GM19025 (cell line): ENCODE measurements around the gene RANBP1.

Source experiments
- ATAC-seq: cut with Tn5 transposase; IDR thresholded peaks from one replicate; pipeline ENCODE4 v1.9.1; 2021; ENCODE audit warnings: mild to moderate bottlenecking, low read depth, moderate library complexity; ENCODE audit not compliant: unreplicated experiment

The RANBP1 gene

DNA sequence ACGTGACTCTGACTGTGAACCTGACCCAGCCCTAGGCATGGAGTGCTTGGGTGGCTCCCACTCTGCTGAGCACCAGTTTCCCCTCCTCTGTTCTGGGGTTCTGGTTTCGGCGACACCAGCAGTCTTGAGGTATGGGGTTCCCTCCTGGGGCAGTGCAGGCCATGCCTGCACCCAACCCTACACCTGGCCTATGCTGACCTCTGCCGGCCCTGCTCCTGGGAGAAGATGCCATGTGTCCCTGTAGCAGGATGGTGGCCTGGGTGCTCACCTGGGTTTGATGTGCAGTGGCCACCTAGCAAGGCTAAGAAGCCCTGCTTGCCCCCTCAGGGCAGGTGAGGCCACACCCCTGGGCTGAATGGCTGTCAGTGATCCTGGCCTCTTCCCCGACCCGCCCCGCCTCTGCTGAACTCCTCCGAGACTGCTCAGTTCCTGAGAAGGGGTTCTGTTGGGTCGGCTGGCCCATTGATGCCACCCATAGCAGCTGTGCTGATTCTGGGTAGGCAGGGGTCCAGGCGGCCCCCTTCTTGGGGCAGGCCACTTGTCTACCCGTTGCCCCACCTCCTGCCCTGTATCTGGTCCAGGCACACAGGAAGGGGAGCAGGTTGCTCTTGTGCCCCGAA is 18.1 kb downstream of the RANBP1 start:
- ATAC-seq: no peak

DNA sequence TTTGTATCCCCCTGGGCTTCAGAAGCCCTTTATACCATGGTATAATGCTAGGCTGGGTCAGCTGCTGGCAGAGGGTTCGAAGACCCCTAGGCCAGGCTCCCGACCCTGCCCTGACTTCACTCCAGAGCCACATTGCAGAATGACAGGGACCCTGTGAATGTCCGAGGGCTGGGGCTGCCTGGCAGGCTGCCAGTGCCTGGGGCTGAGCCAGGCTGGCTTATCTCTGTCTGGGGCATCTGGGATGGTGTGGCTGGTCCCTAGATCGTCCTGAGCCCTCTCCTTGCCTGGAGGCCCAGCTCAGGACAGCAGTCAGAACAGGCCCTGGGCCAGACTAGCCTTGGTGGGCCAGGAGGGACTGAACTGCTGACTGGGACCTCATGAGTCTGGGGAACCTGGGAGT is 19.4 kb downstream of the RANBP1 start:
- no peak for ATAC-seq

DNA sequence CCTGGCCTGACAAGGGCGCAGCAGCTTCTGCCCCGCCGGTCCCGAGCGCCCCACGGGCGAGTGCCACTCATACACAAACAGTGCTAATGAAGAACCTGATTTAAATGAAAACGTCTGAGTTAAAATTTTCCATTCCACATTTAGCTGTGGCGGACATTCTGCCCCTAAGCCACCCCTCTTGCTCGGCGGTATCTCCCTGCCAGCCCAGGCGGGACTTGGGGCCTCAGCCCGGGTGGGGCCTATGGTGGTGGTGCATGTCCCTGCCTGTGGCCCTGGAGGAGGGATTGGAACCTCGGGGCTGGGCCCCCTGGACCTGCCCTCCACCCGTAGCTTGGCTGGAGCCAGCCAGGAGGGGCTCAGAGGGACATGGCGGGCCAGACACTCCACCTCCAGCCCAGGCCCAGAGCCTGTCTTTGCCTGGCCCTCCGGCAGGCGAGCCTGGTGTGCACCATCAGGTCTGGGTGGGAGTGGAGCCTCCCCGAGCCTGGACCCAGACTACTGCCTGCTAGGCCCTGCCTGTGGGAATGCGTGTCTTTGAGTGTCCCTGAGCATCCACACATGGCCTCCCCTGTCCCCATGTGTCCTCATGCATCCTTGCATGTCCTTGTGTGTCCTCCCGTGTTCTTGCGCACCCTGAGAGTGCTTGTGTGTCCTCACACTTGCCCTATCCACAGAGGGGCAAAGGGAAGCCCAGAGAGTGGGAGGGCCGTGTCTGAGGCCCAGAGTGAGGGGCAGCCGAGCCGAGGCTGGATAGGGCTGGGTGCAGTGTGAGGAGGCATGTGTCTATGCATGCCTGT is 20.1 kb downstream of the RANBP1 start:
- no peak for ATAC-seq

DNA sequence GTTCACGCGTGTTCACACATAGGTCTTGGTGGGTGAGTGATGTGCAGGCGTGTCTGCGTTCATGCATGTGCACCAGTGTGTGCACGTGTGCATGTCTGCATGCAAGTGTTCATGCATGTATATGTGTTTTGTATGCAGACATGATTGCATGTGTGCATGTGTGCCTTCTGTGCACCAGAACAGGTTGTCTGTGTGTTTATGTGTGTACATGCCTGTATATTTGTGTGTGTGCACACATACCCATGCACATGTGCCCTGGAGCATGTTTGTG is 20.6 kb downstream of the RANBP1 start:
- no peak for ATAC-seq

DNA sequence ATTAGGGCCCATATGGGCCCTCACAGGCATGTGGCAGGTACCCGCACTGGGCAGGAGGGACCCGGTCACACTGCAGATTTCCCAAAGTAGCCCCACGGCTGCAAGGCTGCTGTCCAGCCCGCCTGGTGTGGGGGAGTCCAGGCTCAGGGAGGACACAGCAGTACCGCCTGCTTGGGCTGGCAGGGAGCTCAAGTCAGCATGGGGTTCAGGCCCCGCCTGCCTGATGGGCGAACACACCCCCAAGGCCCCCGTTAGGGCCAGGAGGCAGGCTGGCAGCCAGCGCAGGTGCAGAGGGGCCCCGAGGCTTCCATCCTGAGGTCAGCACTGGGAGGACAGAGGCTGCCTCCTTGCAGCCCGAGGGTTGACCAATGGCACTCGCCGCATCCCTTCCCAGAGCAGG is 21.2 kb downstream of the RANBP1 start:
- no peak for ATAC-seq

DNA sequence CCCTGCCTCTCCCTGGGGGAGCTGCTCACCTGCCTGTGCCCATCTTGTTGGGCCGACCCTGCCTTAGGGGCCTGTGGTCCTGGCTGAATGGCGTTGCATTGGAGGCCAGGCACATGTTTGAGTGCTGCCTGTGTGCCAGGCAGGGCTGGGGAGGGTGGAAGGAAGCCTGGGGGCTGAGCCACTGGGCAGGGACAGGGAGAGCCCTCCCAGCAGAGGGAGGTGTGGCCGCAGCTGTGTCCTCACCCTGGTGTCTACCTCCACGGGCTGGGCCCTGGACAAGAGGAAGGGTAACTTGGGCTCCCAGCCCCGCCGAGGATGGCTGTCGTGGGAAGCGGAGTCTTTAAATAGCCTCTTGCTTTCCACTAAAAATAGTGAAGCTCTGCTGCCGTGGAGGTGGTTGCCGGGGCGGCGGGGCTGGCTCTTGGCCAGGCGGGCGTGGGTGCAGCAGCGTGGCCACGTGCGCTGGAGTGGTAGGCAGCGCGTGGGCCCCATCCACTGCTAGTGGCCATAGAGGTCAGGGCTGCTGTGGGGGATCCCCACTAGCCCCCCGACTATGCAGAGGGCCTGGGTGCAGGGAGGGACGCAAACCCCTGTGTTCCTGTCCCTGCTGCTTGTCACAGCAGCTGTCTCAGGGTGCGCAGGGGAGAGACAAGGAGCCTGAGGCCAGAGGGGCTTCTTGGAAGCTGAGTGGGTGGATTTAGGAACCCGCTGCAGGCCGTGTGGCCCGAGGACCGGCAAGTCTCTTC is 21.9 kb downstream of the RANBP1 start:
- no peak for ATAC-seq

DNA sequence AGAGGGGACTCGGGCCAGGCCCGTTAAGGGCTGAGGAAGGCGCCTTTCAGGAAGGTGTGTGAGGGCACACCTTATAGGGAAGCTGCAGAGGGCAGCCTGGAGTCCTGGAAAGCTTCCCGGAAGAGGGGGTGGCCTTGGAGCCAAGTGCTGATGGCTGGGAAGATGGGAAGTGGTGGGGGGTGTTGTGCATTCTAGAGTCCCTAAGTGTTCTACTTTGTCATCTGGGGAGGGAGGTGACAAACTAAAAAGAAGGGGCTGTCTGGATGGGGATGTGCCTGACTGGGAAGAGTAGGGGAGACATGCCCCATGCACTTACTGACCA is 22.5 kb downstream of the RANBP1 start:
- ATAC-seq: no peak

DNA sequence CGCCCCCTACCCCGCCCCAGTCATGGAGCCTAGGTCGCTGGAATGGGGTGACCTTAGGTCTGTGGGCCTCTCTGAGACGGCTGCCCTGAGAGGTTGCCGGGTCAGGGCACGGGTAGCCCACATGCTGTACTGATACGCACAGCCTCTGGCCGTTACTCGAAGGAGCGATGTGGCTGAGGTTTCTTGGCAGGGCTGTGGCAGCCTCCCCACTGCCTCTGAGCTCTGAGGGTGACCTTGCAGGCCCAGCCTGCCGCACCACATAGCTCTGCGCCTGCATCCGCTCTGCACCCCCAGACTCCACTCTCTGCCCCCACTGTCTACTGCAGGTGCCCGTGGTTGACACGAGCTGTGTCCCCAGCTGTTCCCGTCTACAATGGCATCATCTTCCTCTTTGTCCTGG is 23.0 kb downstream of the RANBP1 start:
- ATAC-seq: no peak

DNA sequence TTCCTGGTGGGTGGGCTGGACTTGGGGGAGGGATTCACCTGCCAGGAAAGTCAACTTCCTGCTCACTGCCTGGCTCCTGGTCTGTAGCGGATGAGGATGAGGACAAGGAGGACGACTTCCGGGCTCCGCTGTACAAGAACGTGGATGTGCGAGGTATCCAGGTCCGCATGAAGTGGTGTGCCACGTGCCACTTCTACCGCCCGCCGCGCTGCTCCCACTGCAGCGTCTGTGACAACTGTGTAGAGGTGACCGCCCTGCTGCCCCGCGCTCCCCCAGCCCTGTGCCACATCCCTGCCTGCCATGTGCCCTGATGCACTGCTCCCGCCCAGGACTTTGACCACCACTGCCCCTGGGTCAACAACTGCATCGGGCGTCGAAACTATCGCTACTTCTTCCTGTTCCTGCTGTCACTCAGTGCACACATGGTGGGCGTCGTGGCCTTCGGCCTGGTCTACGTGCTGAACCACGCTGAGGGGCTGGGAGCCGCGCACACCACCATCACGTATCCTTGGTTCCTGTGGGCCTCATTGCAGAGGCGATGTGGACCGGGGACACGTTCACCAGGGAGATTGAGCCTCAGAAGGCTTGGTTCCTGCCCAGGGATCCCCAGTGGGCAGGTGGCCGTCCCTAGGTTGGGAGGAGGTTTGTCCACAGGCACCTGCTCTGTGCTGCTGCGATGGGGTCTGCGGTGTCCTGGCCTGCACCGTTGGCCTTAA is 23.6 kb downstream of the RANBP1 start:
- ATAC-seq: no peak

DNA sequence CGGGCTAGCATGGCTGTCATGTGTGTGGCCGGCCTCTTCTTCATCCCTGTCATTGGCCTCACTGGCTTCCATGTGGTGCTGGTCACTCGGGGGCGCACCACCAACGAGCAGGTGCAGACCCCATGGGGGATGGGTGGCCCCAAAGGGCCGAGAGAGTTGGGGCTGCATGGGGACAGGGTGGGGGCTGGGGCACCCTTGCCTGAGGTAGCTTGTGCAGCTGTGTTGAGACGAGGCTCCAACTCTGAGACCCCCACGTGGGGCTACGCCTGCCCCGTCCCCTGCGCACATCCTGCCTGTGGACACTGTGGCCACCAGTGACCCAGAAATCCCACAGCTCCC is 24.2 kb downstream of the RANBP1 start:
- ATAC-seq: no peak

DNA sequence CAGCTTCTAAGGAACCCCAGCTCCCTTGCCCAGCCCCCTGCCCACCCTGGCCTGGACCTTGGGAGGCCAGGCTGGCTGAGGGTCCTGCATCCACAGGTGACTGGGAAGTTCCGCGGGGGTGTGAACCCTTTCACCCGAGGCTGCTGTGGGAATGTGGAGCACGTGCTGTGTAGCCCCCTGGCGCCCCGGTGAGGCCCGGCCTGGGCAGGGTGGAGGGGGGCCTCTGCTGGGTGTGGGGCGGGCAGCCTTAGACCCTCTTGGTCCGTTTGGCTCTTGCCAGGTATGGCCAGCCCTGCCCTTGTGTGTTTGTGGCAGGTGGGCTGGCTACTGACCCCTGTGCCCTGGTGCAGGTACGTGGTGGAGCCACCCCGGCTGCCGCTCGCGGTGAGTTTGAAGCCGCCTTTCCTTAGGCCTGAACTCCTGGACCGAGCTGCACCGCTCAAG is 24.6 kb downstream of the RANBP1 start:
- ATAC-seq: no peak

DNA sequence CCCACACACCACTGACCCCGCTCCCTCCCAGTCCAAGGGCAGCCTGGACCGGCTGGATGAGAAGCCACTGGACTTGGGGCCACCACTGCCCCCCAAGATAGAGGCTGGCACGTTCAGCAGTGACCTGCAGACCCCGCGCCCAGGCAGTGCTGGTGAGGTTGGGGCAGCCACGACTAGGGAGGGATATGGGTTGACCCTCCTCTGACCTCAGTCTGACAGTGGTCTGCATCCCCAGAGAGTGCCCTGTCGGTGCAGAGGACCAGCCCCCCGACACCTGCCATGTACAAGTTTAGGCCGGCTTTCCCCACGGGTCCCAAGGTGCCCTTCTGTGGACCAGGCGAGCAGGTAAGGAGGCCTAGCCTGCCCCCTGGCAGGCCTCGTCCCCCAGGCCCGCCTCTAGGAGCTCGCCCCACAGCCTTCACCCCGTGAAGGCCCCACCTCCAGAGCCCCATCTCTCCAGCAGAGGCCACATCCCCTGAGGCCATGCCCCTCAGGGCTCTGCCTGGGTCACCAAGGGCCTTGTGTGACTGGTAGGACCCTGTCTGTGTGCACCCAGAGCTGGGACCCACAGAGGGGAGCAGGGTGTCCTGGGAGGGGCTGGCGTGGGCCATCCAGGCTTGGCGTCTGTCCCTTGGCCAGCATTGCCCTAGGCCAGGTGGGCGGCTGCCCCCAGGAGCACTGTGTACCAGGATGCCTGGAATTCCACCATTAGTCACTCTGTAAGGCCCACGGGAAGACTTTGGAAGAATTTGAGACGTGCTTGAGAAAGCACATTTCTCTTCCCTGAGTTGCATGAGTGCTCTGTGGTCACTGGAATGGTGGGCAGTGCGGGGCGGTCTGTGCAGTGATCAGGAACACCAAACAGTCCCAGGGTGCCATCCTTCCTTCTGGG is 25.5 kb downstream of the RANBP1 start:
- no peak for ATAC-seq

DNA sequence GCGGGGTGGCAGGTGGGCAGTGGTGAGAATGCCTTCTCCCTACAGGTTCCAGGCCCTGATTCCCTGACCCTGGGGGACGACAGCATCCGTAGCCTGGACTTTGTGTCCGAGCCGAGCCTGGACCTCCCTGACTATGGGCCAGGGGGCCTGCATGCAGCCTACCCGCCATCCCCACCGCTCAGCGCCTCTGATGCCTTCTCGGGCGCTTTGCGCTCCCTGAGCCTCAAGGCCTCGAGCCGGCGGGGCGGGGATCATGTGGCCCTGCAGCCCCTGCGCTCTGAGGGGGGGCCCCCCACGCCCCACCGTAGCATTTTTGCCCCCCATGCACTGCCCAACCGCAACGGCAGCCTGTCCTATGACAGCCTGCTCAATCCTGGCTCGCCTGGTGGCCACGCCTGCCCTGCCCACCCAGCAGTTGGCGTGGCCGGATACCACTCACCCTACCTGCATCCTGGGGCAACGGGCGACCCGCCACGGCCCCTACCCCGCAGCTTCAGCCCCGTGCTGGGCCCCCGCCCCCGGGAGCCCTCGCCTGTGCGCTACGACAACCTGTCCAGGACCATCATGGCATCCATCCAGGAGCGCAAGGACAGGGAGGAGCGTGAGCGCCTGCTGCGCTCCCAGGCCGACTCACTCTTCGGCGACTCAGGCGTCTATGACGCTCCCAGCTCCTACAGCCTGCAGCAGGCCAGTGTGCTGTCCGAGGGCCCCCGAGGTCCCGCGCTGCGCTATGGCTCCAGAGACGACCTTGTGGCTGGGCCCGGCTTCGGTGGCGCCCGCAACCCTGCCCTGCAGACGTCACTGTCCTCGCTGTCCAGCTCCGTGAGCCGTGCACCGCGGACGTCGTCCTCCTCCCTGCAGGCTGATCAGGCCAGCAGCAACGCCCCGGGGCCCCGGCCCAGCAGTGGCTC is 27.1 kb downstream of the RANBP1 start:
- ATAC-seq: no peak

DNA sequence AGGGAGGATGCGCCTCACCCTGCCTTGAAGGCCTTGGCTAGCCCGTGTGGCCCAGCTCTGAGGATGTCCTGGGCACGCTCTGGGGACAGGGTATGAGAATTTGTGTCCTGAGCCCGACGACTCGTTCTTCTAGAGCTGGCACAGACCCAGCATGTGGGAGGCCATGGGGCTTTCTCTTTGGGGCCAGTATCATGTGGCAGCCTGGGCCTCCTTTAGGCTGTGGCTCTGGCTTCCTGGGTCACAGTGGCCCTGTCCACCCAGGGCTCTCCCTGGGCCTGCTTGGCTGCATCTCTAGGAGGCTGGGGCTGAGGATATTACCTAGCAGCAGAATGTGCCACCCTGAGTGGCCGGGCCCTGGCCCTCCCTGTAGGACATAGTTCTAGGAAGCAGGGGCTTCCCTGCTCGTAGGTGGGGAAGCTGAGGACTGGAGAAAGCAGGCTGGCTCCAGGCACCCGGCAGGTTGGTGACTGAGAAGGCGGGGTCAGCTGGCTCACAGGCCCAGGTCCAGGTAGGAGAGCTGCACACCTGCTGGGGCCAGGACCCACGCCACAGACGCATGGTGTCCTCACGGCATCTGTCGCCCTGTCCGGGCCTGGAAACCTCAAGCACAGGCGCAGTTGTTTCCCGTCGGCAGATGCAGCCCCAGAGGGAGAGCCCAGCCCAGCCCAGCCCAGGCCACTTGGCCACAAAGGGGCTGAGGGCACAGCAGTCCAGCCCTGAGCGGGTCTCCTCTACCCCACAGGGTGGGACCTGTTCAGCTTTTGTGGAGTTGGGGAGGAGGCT is 28.2 kb downstream of the RANBP1 start:
- no peak for ATAC-seq

DNA sequence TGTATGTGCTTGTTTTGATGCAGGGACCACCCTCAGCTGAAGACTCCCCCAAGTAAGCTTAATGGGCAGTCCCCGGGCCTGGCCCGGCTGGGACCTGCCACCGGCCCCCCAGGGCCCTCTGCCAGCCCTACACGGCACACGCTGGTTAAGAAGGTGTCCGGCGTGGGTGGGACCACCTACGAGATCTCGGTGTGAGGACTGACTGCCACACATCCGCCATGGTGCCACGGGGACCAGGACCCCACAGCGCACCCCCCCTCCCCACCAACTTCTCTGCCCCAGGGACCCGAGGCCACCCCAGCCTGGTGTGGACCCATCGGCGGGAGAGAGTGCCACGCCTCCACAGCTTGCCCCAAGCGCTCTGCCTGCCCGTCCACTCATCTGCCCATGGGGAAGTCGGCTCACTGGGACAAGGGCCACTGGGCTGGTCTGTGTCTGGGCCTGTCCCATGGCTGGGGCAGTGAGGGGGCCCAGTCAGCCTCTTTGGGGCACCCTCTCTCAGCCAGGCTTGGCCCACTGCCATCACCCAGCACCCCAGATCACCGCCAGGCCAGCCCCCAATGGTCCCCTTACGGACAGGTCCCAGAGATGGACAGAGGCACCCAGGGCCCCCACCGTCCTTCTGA is 29.4 kb downstream of the RANBP1 start:
- no peak for ATAC-seq

DNA sequence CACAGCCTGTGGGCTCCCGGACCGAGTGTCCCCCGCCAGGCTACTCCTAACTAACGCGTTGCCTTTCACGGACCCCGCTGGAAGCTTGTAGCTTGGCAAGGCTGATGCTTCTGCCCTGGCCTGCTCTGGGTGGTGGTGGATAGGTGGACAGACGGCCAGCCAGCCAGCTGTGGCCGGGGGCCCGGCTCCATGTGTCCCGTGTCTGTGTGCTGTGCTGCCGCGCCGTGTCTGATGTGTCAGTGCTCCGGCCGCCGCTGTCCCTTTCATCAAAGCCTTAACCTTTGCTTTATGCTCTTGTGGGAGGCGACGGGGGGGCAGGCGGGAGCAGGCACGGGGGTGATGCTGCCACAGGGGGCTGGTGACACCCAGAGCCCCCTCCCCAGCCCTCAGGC is 29.9 kb downstream of the RANBP1 start:
- ATAC-seq: no peak

DNA sequence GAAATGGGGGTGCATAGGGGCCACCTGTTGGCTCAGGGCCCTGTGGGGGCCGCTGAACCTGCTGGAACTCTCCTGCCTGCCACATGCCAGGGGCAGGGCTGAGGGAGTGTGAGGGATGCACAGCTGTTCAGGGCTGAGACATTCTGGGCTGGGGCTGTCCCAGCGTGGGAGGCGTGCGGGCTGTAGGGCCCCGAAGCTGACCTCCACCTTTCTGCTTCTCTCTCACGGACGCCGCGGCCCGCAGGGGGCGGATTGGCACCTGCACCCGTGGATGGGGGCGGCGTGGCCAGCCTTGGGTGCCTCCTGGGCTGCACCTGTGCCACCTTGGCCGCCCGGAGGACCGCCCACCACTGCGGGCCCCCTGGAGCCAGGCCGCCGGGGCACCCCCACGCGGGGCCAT is 30.9 kb downstream of the RANBP1 start:
- ATAC-seq: no peak

DNA sequence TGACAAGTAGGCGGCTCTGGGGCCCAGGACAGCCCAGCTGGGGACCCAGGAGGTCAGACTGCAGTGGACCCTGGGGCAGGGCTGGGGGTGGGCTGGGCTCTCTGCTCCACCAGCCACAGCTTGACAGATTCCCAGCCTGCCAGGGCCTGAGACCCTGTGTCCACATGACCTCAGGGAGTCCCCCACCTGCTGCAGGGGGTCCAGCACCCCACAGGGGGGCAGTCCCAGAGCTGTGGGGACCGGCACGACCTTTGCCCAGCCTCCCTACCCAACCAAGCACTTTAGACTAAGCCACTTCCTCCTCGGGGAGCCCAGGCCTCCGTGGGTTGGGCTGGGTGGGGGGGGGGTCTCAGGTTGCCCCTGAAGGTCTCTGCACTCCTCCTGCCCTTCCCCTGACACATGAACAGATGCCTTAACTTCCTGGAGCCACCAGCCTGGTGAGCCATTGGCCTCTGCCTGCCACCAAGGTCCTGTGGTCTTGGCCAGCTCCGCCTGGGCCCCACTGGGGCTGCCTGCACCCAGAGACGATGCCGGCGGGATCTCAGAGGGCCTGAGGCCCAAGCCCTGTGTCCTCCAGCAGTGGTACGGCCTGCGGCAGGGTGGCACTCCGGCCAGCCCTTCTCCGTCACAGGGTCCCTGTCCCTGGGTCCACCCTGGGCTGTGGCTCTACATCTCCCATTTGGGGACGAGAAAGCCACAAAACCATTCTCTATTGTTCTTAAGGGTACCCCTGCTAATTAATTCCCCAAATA is 31.5 kb downstream of the RANBP1 start:
- no peak for ATAC-seq
